ENCODE results near the gene ATP10A. TPM values are rescaled to one million over a fixed set of nuclear protein-coding genes. Genes with fewer than 3 reads are reported as not detected.

The ATP10A gene
- total RNA-seq, 1 donor from 2014 or later: 5.7 TPM

GRCh38 chr15:25717127-25717456 lies 146.0 kb downstream of the ATP10A start:
- intact Hi-C loops (cut with DNase I): no loop called here
- no peak for DNase-seq (ENCODE audit: low spot score)
- ATAC-seq: no peak

- intact Hi-C loops (cut with DNase I): no loop called here
- ATAC-seq: no peak
- DNase-seq (ENCODE audit: low spot score): no peak
Observed at GRCh38 chr15:25716414-25717126, 146.6 kb downstream of the ATP10A start.

- DNase-seq (ENCODE audit: low spot score) (no peak), ATAC-seq (no peak)
- intact Hi-C loops (cut with DNase I): no loop called here
Observed at GRCh38 chr15:25715536-25716413, 147.4 kb downstream of the ATP10A start.

GRCh38 chr15:25714538-25714840 lies 148.6 kb downstream of the ATP10A start:
- ATAC-seq: no peak
- intact Hi-C loops (cut with DNase I): no loop called here

GRCh38 chr15:25713736-25714537 lies 149.2 kb downstream of the ATP10A start:
- DNase-seq (ENCODE audit: low spot score) (no peak), ATAC-seq (no peak)
- intact Hi-C loops (cut with DNase I): no loop called here

More at GRCh38 chr15:25714538-25714840, 148.6 kb downstream of the ATP10A start:
- DNase-seq (ENCODE audit: low spot score): no peak

- DNase-seq (ENCODE audit: low spot score): no peak
- no peak for ATAC-seq
- intact Hi-C loops (cut with DNase I): no loop called here
Observed at GRCh38 chr15:25712961-25713355, 150.2 kb downstream of the ATP10A start.

- DNase-seq (ENCODE audit: low spot score) (no peak), ATAC-seq (no peak)
- intact Hi-C loops (cut with DNase I): no loop called here
Observed at GRCh38 chr15:25712192-25712960, 150.8 kb downstream of the ATP10A start.

GRCh38 chr15:25711691-25712090 lies 151.4 kb downstream of the ATP10A start:
- ATAC-seq (no peak), DNase-seq (ENCODE audit: low spot score) (no peak)

GRCh38 chr15:25711164-25711563 lies 152.0 kb downstream of the ATP10A start:
- DNase-seq (ENCODE audit: low spot score) (no peak), ATAC-seq (no peak)
- intact Hi-C loops (cut with DNase I): no loop called here

More at GRCh38 chr15:25711691-25712090, 151.4 kb downstream of the ATP10A start:
- intact Hi-C loops (cut with DNase I): no loop called here

GRCh38 chr15:25710184-25710583 lies 152.9 kb downstream of the ATP10A start:
- intact Hi-C loops (cut with DNase I): no loop called here
- peak; percentile 35 for ATAC-seq
- peak; percentile 66 for DNase-seq (ENCODE audit: low spot score)

- intact Hi-C loops (cut with DNase I): no loop called here
- DNase-seq (ENCODE audit: low spot score) (no peak), ATAC-seq (no peak)
Observed at GRCh38 chr15:25709437-25710159, 153.5 kb downstream of the ATP10A start.

- no peak for DNase-seq (ENCODE audit: low spot score)
- no peak for ATAC-seq
- intact Hi-C loops (cut with DNase I): no loop called here
Observed at GRCh38 chr15:25708391-25708790, 154.7 kb downstream of the ATP10A start.

GRCh38 chr15:25707656-25708365 lies 155.3 kb downstream of the ATP10A start:
- ATAC-seq (no peak), DNase-seq (ENCODE audit: low spot score) (peak; percentile 40)
- intact Hi-C loops (cut with DNase I): no loop called here

- intact Hi-C loops (cut with DNase I): no loop called here
- DNase-seq (ENCODE audit: low spot score): peak; percentile 5
- no peak for ATAC-seq
Observed at GRCh38 chr15:25706176-25706955, 156.8 kb downstream of the ATP10A start.

- no peak for DNase-seq (ENCODE audit: low spot score)
- intact Hi-C loops (cut with DNase I): no loop called here
- no peak for ATAC-seq
Observed at GRCh38 chr15:25705433-25706115, 157.6 kb downstream of the ATP10A start.

GRCh38 chr15:25703726-25704125 lies 159.4 kb downstream of the ATP10A start:
- intact Hi-C loops (cut with DNase I): no loop called here
- ATAC-seq (no peak), DNase-seq (ENCODE audit: low spot score) (no peak)

Data from sciatic nerve (tissue), 2 donors.